HepG2 (cell line): ENCODE measurements around the gene TOR1B. TPM values are rescaled to one million over a fixed set of nuclear protein-coding genes. Genes with fewer than 3 reads are reported as not detected.

Source experiments
- CTCF ChIP-seq: sonication (generic); formaldehyde crosslinking; IDR thresholded peaks from 2 replicates; pipeline ENCODE4 v1.5.0; 2020; ENCODE audit warnings: mild to moderate bottlenecking, missing genetic modification reagents, moderate library complexity
- HNRNPL ChIP-seq: fragments of 200-400 bp; formaldehyde crosslinking; IDR thresholded peaks from 2 replicates; pipeline ENCODE4 v1.6.1; 2017; ENCODE audit warnings: mild to moderate bottlenecking, low read depth, low read length
- NFKBIZ ChIP-seq: IDR thresholded peaks from 2 replicates; pipeline ENCODE4 v1.6.1; 2018; ENCODE audit warnings: missing genetic modification reagents, missing compliant biosample characterization
- NR2C2 ChIP-seq: sonication (generic); formaldehyde crosslinking; IDR thresholded peaks from 2 replicates; pipeline ENCODE4 v1.4.0; 2020; ENCODE audit warnings: missing genetic modification reagents, mild to moderate bottlenecking, moderate library complexity, borderline replicate concordance
- PHF5A ChIP-seq: IDR thresholded peaks from one replicate; pipeline ENCODE4 v1.6.1; 2018; ENCODE audit warnings: low read depth, missing genetic modification reagents; ENCODE audit not compliant: unreplicated experiment
- POLR2AphosphoS5 ChIP-seq: IDR thresholded peaks from 2 replicates; pipeline ENCODE4 v1.6.1; 2012; ENCODE audit warnings: low read depth, low read length
- REST ChIP-seq, 2 experiments: IDR thresholded peaks; 2 replicates each; pipeline ENCODE4 v1.6.1; 2011 to 2012; ENCODE audit warnings: low read length in 2 of 2, borderline replicate concordance in 1 of 2, low read depth in 1 of 2, mild to moderate bottlenecking in 1 of 2, moderate library complexity in 1 of 2
- TEF ChIP-seq: sonication (generic); formaldehyde crosslinking; IDR thresholded peaks from 2 replicates; pipeline ENCODE4 v1.5.0; 2020; ENCODE audit warnings: missing genetic modification reagents
- THAP9 ChIP-seq: sonication (generic); formaldehyde crosslinking; IDR thresholded peaks from 2 replicates; pipeline ENCODE4; 2020; ENCODE audit warnings: missing genetic modification reagents, mild to moderate bottlenecking, borderline replicate concordance
- ZBTB49 ChIP-seq: sonication (generic); formaldehyde crosslinking; IDR thresholded peaks from 2 replicates; pipeline ENCODE4 v1.4.0; 2020; ENCODE audit warnings: missing genetic modification reagents, borderline replicate concordance
- ZNF331 ChIP-seq: sonication (generic); formaldehyde crosslinking; IDR thresholded peaks from 2 replicates; pipeline ENCODE4 v1.4.0; 2020; ENCODE audit warnings: missing genetic modification reagents
- ZNF414 ChIP-seq: sonication (generic); formaldehyde crosslinking; IDR thresholded peaks from 2 replicates; pipeline ENCODE4 v1.5.0; 2020; ENCODE audit warnings: missing genetic modification reagents
- ZNF607 ChIP-seq: sonication (generic); formaldehyde crosslinking; IDR thresholded peaks from 2 replicates; pipeline ENCODE4 v1.5.1; 2020; ENCODE audit warnings: missing genetic modification reagents, mild to moderate bottlenecking, borderline replicate concordance
- ZNF703 ChIP-seq: sonication (generic); formaldehyde crosslinking; IDR thresholded peaks from 2 replicates; pipeline ENCODE4 v1.5.1; 2020; ENCODE audit warnings: missing genetic modification reagents, mild to moderate bottlenecking, moderate library complexity, borderline replicate concordance
- ZNF713 ChIP-seq: sonication (generic); formaldehyde crosslinking; IDR thresholded peaks from 2 replicates; pipeline ENCODE4 v1.4.0; 2020; ENCODE audit warnings: mild to moderate bottlenecking, missing genetic modification reagents
- ZSCAN9 ChIP-seq: IDR thresholded peaks from 2 replicates; pipeline ENCODE4 v1.6.1; 2016; ENCODE audit warnings: borderline replicate concordance
- polyA plus RNA-seq, 8 experiments: library from polyadenylated mRNA; depleted of rRNA in 3 of 8; stranded (reverse) in 7 of 8; unstranded in 1 of 8; fragments of >200 nt; fragmentation: Illumina TruSeq in 4 of 8; extraction: Trizol in 4 of 8; gene quantifications; 2 replicates each; pipeline versions ENCODE4 v1.2.1 to v1.2.3, GENCODE V29; 2011 to 2016; ENCODE audit warnings: low read depth in 4 of 8, missing spikeins in 1 of 8, mixed read lengths in 1 of 8; ENCODE audit not compliant: insufficient read depth in 1 of 8
- total RNA-seq, 5 experiments: library from RNA; depleted of rRNA; stranded (reverse); fragments of >200 nt; fragmentation: Illumina TruSeq; extraction: Trizol; gene quantifications; 2 replicates each; pipeline ENCODE4 v1.2.3, GENCODE V29; 2016; ENCODE audit warnings: low read depth in 1 of 5

Gene TOR1B
- total and polyA plus RNA-seq, 2 of the 13 experiments (the other 11 are each of a cell fraction or from before 2014, with no cell fraction given) = 18.1 to 21.3 TPM

GRCh38 chr9:129823935-129824601 lies 21.1 kb downstream of the TOR1B start, which contains the start of gene TOR1A (continued):
- TF ChIP-seq THAP9 = peak; percentile 92; the same call in 1 of the 2 replicates
- TF ChIP-seq REST (IDR thresholded peaks at IDR 0.05; ENCODE audit: borderline replicate concordance in 1 of 2, low read depth in 1 of 2, low read length in 2 of 2) = no peak
- peak; percentile 68 for TF ChIP-seq POLR2AphosphoS5
- peak; percentile 98 for TF ChIP-seq NR2C2 (CRISPR knock-in tag)
- 0 out of 2 replicates have a peak, but pooled peaks have one; percentile 2 for TF ChIP-seq CTCF (CRISPR knock-in tag)
- TF ChIP-seq HNRNPL = peak; percentile 75; the same call in 1 of the 2 replicates
- TF ChIP-seq ZNF713 = no peak
- TF ChIP-seq ZSCAN9 = peak; percentile 92
- TF ChIP-seq TEF (CRISPR knock-in tag) = no peak
- peak; percentile 89; the same call in 1 of the 2 replicates for TF ChIP-seq ZBTB49
- peak; percentile 83; the same call in 1 of the 2 replicates for TF ChIP-seq ZNF414 (CRISPR knock-in tag)
- peak; percentile 69 for TF ChIP-seq ZNF331 (CRISPR knock-in tag)
- no peak for TF ChIP-seq ZNF703 (CRISPR knock-in tag)
- TF ChIP-seq NFKBIZ (CRISPR knock-in tag) = peak; percentile 93
- TF ChIP-seq PHF5A (CRISPR knock-in tag) = peak; percentile 89
- peak; percentile 80 for TF ChIP-seq ZNF607 (CRISPR knock-in tag)
